Neuronal stem cell (in vitro differentiated cells): ENCODE results near the gene NRIP1.

Source experiments
- DNase-seq: peaks from one replicate; pipeline ENCODE4 v3.0.0-alpha.2; 2013; ENCODE audit warnings: low spot score
- H2AFZ ChIP-seq: one replicate; pipeline ENCODE4 v1.6.1; 2013; ENCODE audit warnings: mild to moderate bottlenecking, low read length, inconsistent platforms
- H2AK5ac ChIP-seq: 2 replicates; pipeline ENCODE4 v1.6.1; 2013; ENCODE audit warnings: low read depth, mild to moderate bottlenecking, inconsistent platforms, low read length, moderate library complexity, mixed read lengths
- H2BK120ac ChIP-seq: 2 replicates; pipeline ENCODE4 v1.6.1; 2013; ENCODE audit warnings: low read depth, mild to moderate bottlenecking, inconsistent platforms, low read length, moderate library complexity, mixed read lengths
- H2BK12ac ChIP-seq: one replicate; pipeline ENCODE4 v1.6.1; 2013; ENCODE audit warnings: low read length, inconsistent platforms
- H2BK15ac ChIP-seq: 2 replicates; pipeline ENCODE4 v1.6.1; 2013; ENCODE audit warnings: mild to moderate bottlenecking, low read length, inconsistent platforms, mixed read lengths
- H2BK5ac ChIP-seq: one replicate; pipeline ENCODE4 v1.6.1; 2013; ENCODE audit warnings: inconsistent platforms, mild to moderate bottlenecking, low read length, moderate library complexity
- H3K14ac ChIP-seq: one replicate; pipeline ENCODE4 v1.6.1; 2013; ENCODE audit warnings: low read length, inconsistent platforms
- H3K18ac ChIP-seq: 2 replicates; pipeline ENCODE4 v1.6.1; 2013; ENCODE audit warnings: low read length, inconsistent platforms
- H3K23ac ChIP-seq: 2 replicates; pipeline ENCODE4 v1.6.1; 2013; ENCODE audit warnings: low read depth, mild to moderate bottlenecking, mixed read lengths, low read length, inconsistent platforms; ENCODE audit not compliant: poor library complexity
- H3K27ac ChIP-seq: replicated peaks from 3 replicates; pipeline ENCODE4 v1.5.1; 2013; ENCODE audit warnings: low read length, inconsistent platforms
- H3K27me3 ChIP-seq, 3 experiments: 2 replicates each; pipeline ENCODE4 v1.6.1; 2013; ENCODE audit warnings: low read length in 3 of 3, mild to moderate bottlenecking in 2 of 3, inconsistent platforms in 1 of 3, low read depth in 1 of 3, mixed read lengths in 1 of 3, moderate library complexity in 1 of 3; ENCODE audit not compliant: control insufficient read depth in 3 of 3, insufficient read depth in 3 of 3
- H3K36me3 ChIP-seq, 2 donors: replicated peaks in 1 of 2; 2 replicates each; pipeline ENCODE4 v1.6.1; 2013; ENCODE audit warnings: low read length in 2 of 2; ENCODE audit not compliant: control insufficient read depth in 2 of 2, insufficient read depth in 2 of 2
- H3K4ac ChIP-seq: 2 replicates; pipeline ENCODE4 v1.6.1; 2013; ENCODE audit warnings: inconsistent platforms, mild to moderate bottlenecking, low read length, moderate library complexity
- H3K4me1 ChIP-seq, 2 donors: 1 replicate in 1 of 2; 2 replicates in 1 of 2; pipeline ENCODE4 v1.6.1; 2013; ENCODE audit warnings: low read length in 2 of 2, low read depth in 1 of 2; ENCODE audit not compliant: control insufficient read depth in 2 of 2, insufficient read depth in 1 of 2
- H3K4me2 ChIP-seq: one replicate; pipeline ENCODE4 v1.6.1; 2013; ENCODE audit warnings: mild to moderate bottlenecking, low read length, inconsistent platforms; ENCODE audit not compliant: insufficient read depth, poor library complexity, severe bottlenecking
- H3K4me3 ChIP-seq, 2 donors: 2 replicates each; pipeline ENCODE4 v1.5.1; 2013; ENCODE audit warnings: low read length in 2 of 2, mild to moderate bottlenecking in 2 of 2, inconsistent platforms in 1 of 2, moderate library complexity in 1 of 2
- H3K79me1 ChIP-seq: one replicate; pipeline ENCODE4 v1.6.1; 2013; ENCODE audit warnings: low read depth, mild to moderate bottlenecking, inconsistent platforms, low read length, moderate library complexity
- H3K9ac ChIP-seq: one replicate; pipeline ENCODE4 v1.6.1; 2013; ENCODE audit warnings: mild to moderate bottlenecking, low read depth, low read length, inconsistent platforms; ENCODE audit not compliant: poor library complexity
- H3K9me3 ChIP-seq, 2 donors: replicated peaks in 1 of 2; 2 replicates each; pipeline versions ENCODE3 to v1.6.1; 2013; ENCODE audit warnings: low read length in 2 of 2, mild to moderate bottlenecking in 2 of 2, inconsistent platforms in 1 of 2, low read depth in 1 of 2, mixed read lengths in 1 of 2, moderate library complexity in 1 of 2; ENCODE audit not compliant: control insufficient read depth in 2 of 2, insufficient read depth in 1 of 2
- H4K8ac ChIP-seq: one replicate; pipeline ENCODE4 v1.6.1; 2013; ENCODE audit warnings: low read depth, mild to moderate bottlenecking, inconsistent platforms, low read length, moderate library complexity
- H4K91ac ChIP-seq: one replicate; pipeline ENCODE4 v1.6.1; 2013; ENCODE audit warnings: low read length, low read depth, mild to moderate bottlenecking, inconsistent platforms; ENCODE audit not compliant: poor library complexity
- WGBS, 2 donors: extraction: QIAGEN DNeasy Blood & Tissue Kit; methylation state at CpG; one replicate each; pipeline ENCODE4 v1.1.7; 2013; ENCODE audit warnings: missing lambda C conversion rate in 2 of 2, mixed read lengths in 1 of 2; ENCODE audit not compliant: insufficient read length in 2 of 2, insufficient replicate concordance in 1 of 2; ENCODE audit errors: extremely low coverage in 2 of 2; 5-methylcytosine and 5-hydroxymethylcytosine counted together

Gene NRIP1

GRCh38 chr21:14959343-14959742 is 105.5 kb downstream of the NRIP1 start:
- Histone ChIP-seq H3K27ac (no peak overlapping the region), H3K27me3 (no peaks in the 10 kb centered on the region), H3K18ac (no peak overlapping the region), H3K4me1 (peaks cover 4 to 5% of the 10 kb centered on the region in 2 donors), H4K91ac (no peak overlapping the region), H2BK5ac (no peak overlapping the region), H3K9me3 (no peaks in the 10 kb centered on the region), H2AFZ (no peak overlapping the region), H2AK5ac (no peak overlapping the region), H4K8ac (no peak overlapping the region), H3K4me2 (no peak overlapping the region), H2BK12ac (no peak overlapping the region), H2BK120ac (no peak overlapping the region), H3K79me1 (no peaks in the 10 kb centered on the region), H3K36me3 (peaks cover 0 to 24% of the 10 kb centered on the region in 2 donors), H3K9ac (no peak overlapping the region), H3K4ac (no peak overlapping the region), H2BK15ac (no peak overlapping the region), H3K14ac (no peak overlapping the region), H3K23ac (no peak overlapping the region), H3K4me3 (no peak overlapping the region)
- no peak for DNase-seq
- no CpG with 5 or more reads among the region's 3 CpGs for WGBS, 2 donors

DNA sequence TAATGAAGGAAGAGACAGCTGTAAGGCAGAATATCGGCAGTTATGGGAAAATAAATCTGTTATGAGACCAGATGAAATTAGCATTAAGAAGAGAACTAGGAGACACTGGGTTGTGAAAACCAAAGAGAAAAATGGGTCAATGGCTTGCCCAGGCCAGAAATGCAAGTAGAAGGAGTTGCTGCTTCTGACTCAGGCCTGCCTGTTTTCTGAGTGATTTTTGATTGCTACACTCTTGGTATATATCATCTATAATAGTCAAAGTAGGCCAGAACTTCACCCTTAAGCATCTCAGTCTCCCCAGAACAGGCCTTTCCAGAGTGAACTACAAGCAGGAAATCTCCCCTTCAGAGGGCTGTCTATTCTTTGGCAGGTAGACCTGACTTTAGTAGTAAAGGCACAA is 107.0 kb downstream of the NRIP1 start:
- no peaks in the 10 kb centered on the region for H3K27me3 ChIP-seq
- H4K8ac ChIP-seq, result no peak overlapping the region
- H2BK15ac ChIP-seq, result no peak overlapping the region
- H4K91ac ChIP-seq, result no peak overlapping the region
- no peak overlapping the region for H2AK5ac ChIP-seq
- no peak overlapping the region for H2BK120ac ChIP-seq
- no CpG with 5 or more reads among the region's 1 CpG for WGBS, 2 donors
- H3K9me3 ChIP-seq, result no peaks in the 10 kb centered on the region
- peaks cover 4 to 5% of the 10 kb centered on the region in 2 donors for H3K4me1 ChIP-seq
- no peak overlapping the region for H2BK5ac ChIP-seq
- H2AFZ ChIP-seq, result no peak overlapping the region
- no peak for DNase-seq
- no peak overlapping the region for H3K18ac ChIP-seq
- no peak overlapping the region for H3K9ac ChIP-seq
- no peak overlapping the region for H3K4ac ChIP-seq
- H3K36me3 ChIP-seq, result peaks cover 0 to 9% of the 10 kb centered on the region in 2 donors
- no peak overlapping the region for H3K27ac ChIP-seq
- H3K4me2 ChIP-seq, result no peak overlapping the region
- no peaks in the 10 kb centered on the region for H3K79me1 ChIP-seq
- no peak overlapping the region for H3K14ac ChIP-seq
- no peak overlapping the region for H3K23ac ChIP-seq
- H3K4me3 ChIP-seq, result no peak overlapping the region
- no peak overlapping the region for H2BK12ac ChIP-seq

- no CpG with 5 or more reads among the region's 4 CpGs for WGBS, 2 donors
- H3K36me3 ChIP-seq, result peaks cover 0 to 7% of the 10 kb centered on the region in 2 donors
Measured at GRCh38 chr21:14956807-14957206, 108.0 kb downstream of the NRIP1 start.

GRCh38 chr21:14955936-14956520 is 108.8 kb downstream of the NRIP1 start:
- Histone ChIP-seq H2AFZ (no peak overlapping the region), H3K27ac (no peak overlapping the region), H3K27me3 (no peaks in the 10 kb centered on the region), H2BK12ac (no peak overlapping the region), H2BK15ac (no peak overlapping the region), H2BK5ac (no peak overlapping the region), H3K79me1 (no peaks in the 10 kb centered on the region), H3K36me3 (peaks cover 0 to 1% of the 10 kb centered on the region in 2 donors), H3K18ac (no peak overlapping the region), H4K91ac (no peak overlapping the region), H2BK120ac (no peak overlapping the region), H3K4me1 (peaks cover 4 to 5% of the 10 kb centered on the region in 2 donors), H3K9ac (no peak overlapping the region), H3K9me3 (no peaks in the 10 kb centered on the region), H4K8ac (no peak overlapping the region), H3K4me3 (no peak overlapping the region), H3K23ac (no peak overlapping the region), H2AK5ac (no peak overlapping the region), H3K14ac (no peak overlapping the region), H3K4ac (no peak overlapping the region), H3K4me2 (no peak overlapping the region)
- WGBS, 2 donors, result no CpG with 5 or more reads among the region's 6 CpGs
- DNase-seq, result no peak

More at GRCh38 chr21:14956807-14957206, 108.0 kb downstream of the NRIP1 start:
- H4K8ac ChIP-seq, result no peak overlapping the region
- no peak overlapping the region for H3K14ac ChIP-seq
- H2BK5ac ChIP-seq, result no peak overlapping the region
- no peaks in the 10 kb centered on the region for H3K27me3 ChIP-seq
- H2AFZ ChIP-seq, result no peak overlapping the region
- H3K9ac ChIP-seq, result no peak overlapping the region
- H3K4ac ChIP-seq, result no peak overlapping the region
- no peak overlapping the region for H3K4me3 ChIP-seq
- H2AK5ac ChIP-seq, result no peak overlapping the region
- no peaks in the 10 kb centered on the region for H3K9me3 ChIP-seq
- no peak overlapping the region for H2BK12ac ChIP-seq
- H3K79me1 ChIP-seq, result no peaks in the 10 kb centered on the region
- H3K27ac ChIP-seq, result no peak overlapping the region
- H2BK15ac ChIP-seq, result no peak overlapping the region
- no peak overlapping the region for H4K91ac ChIP-seq
- H3K23ac ChIP-seq, result no peak overlapping the region
- H3K4me1 ChIP-seq, result peaks cover 4 to 5% of the 10 kb centered on the region in 2 donors
- H3K18ac ChIP-seq, result no peak overlapping the region
- no peak overlapping the region for H2BK120ac ChIP-seq
- H3K4me2 ChIP-seq, result no peak overlapping the region
- DNase-seq, result no peak
